ENCODE measurements around the gene OLIG1. TPM values are rescaled to one million over a fixed set of nuclear protein-coding genes. Genes with fewer than 3 reads are reported as not detected.

Gene OLIG1
- under 1 TPM in 9 of 12 donors, not detected in 3; 0.11 to 0.49 (median 0.36) TPM for polyA plus RNA-seq (ENCODE audit: insufficient read length in 12 of 12)
- long read RNA-seq, donor 1, partial matches to known transcripts: 0 of 1 reads
- long read RNA-seq, donor 1, other reads (novel, unspliced or antisense): 0 of 1 reads
- long read RNA-seq, donor 2, partial matches to known transcripts: 0 of 1 reads
- long read RNA-seq, donor 2, other reads (novel, unspliced or antisense): 0 of 1 reads
- long read RNA-seq, donor 3: 0 reads
- long read RNA-seq, donor 4: 0 reads
- long read RNA-seq, donor 5: 0 reads
- long read RNA-seq, donor 6: 0 reads
- long read RNA-seq, donor 7: 0 reads
- long read RNA-seq, donor 8: 0 reads
- long read RNA-seq, donor 9: 0 reads
- long read RNA-seq, donor 10: 0 reads
- long read RNA-seq, donor 11: 0 reads

- DNase-seq: no peak
These were observed at the start of gene OLIG1 for GRCh38 chr21:33069994-33070743. Gene OLIG1, plus strand, starts transcription at chr21:33070141. Its CDS starts 106 bp downstream, at chr21:33070247.

GRCh38 chr21:33020558-33021100, 49.3 kb upstream of the OLIG1 start:
- no peak for DNase-seq

GRCh38 chr21:33021150-33021549, 48.8 kb upstream of the OLIG1 start:
- no peak for DNase-seq

GRCh38 chr21:33021667-33022066, 48.3 kb upstream of the OLIG1 start:
- no peak for DNase-seq

- no peak for DNase-seq
These were observed 47.5 kb upstream of the OLIG1 start for GRCh38 chr21:33022489-33022827.

GRCh38 chr21:33022828-33023573, 46.9 kb upstream of the OLIG1 start:
- no peak for DNase-seq

- DNase-seq: no peak
These were observed 46.3 kb upstream of the OLIG1 start for GRCh38 chr21:33023574-33024200.

- DNase-seq: no peak
These were observed 45.5 kb upstream of the OLIG1 start for GRCh38 chr21:33024201-33025103.

GRCh38 chr21:33025106-33025488, 44.8 kb upstream of the OLIG1 start:
- DNase-seq: no peak

GRCh38 chr21:33025489-33026442, 44.2 kb upstream of the OLIG1 start, which contains the start of gene OLIG2:
Gene OLIG2, plus strand, starts transcription at chr21:33025935. Its CDS starts 928 bp downstream, at chr21:33026863.
- DNase-seq: no peak

- DNase-seq: no peak
These were observed 43.5 kb upstream of the OLIG1 start for GRCh38 chr21:33026443-33026858.

- no peak for DNase-seq
These were observed 43.0 kb upstream of the OLIG1 start for GRCh38 chr21:33026878-33027400.

- no peak for DNase-seq
These were observed 42.3 kb upstream of the OLIG1 start for GRCh38 chr21:33027401-33028286.

- no peak for DNase-seq
These were observed 41.7 kb upstream of the OLIG1 start for GRCh38 chr21:33028287-33028670.

GRCh38 chr21:33028773-33029384, 41.1 kb upstream of the OLIG1 start:
- DNase-seq: no peak

GRCh38 chr21:33029385-33029921, 40.5 kb upstream of the OLIG1 start:
- no peak for DNase-seq

GRCh38 chr21:33029975-33030461, 39.9 kb upstream of the OLIG1 start:
- no peak for DNase-seq

All from muscle of arm (tissue), 14 donors.